KMS-11 (cell line): Measurements from ENCODE around the gene DDX28.

Source experiments
- H2AFZ ChIP-seq: fragments of 200-600 bp; sonication (generic); 2 replicates; pipeline ENCODE4 v1.6.1; 2016; ENCODE audit warnings: antibody characterized with exemption, mixed run types, low read depth
- H3K27ac ChIP-seq: fragments of 200-600 bp; sonication (generic); 2 replicates; pipeline ENCODE4 v1.6.1; 2016; ENCODE audit warnings: mild to moderate bottlenecking, mixed run types
- H3K27me3 ChIP-seq: fragments of 200-600 bp; sonication (generic); 2 replicates; pipeline ENCODE4 v1.6.1; 2017; ENCODE audit warnings: mild to moderate bottlenecking, low read depth, mixed run types, moderate library complexity; ENCODE audit not compliant: insufficient read depth
- H3K36me3 ChIP-seq: fragments of 200-600 bp; sonication (generic); 2 replicates; pipeline ENCODE4 v1.6.1; 2017; ENCODE audit warnings: mild to moderate bottlenecking, mixed run types; ENCODE audit not compliant: insufficient read depth
- H3K4me1 ChIP-seq: fragments of 200-600 bp; sonication (generic); 2 replicates; pipeline ENCODE4 v1.6.1; 2016; ENCODE audit warnings: mild to moderate bottlenecking, low read depth, mixed run types; ENCODE audit not compliant: poor library complexity, severe bottlenecking
- H3K4me2 ChIP-seq: fragments of 200-600 bp; sonication (generic); 2 replicates; pipeline ENCODE4 v1.7.0; 2016; ENCODE audit warnings: mild to moderate bottlenecking, mixed run types
- H3K4me3 ChIP-seq: fragments of 200-600 bp; sonication (generic); IDR thresholded peaks from 2 replicates; pipeline ENCODE4 v1.6.1; 2017; ENCODE audit warnings: low read depth, low read length, mixed read lengths; ENCODE audit not compliant: insufficient read depth
- H3K79me2 ChIP-seq: fragments of 200-600 bp; sonication (generic); 2 replicates; pipeline ENCODE4 v1.6.1; 2016; ENCODE audit warnings: low read depth, mixed run types; ENCODE audit not compliant: insufficient read depth
- H3K9ac ChIP-seq: fragments of 200-600 bp; sonication (generic); 2 replicates; pipeline ENCODE4 v1.6.1; 2016; ENCODE audit warnings: mild to moderate bottlenecking, mixed run types
- H4K20me1 ChIP-seq: fragments of 200-600 bp; sonication (generic); 2 replicates; pipeline ENCODE4 v1.6.1; 2016; ENCODE audit warnings: mild to moderate bottlenecking, mixed run types; ENCODE audit not compliant: insufficient read depth
- CTCF ChIP-seq: fragments of 200-600 bp; sonication (generic); conservative IDR thresholded peaks from 2 replicates; pipeline ENCODE4 v1.6.1; 2017; ENCODE audit warnings: low read depth, mild to moderate bottlenecking, antibody characterized with exemption, low read length, moderate library complexity, mixed read lengths

The DDX28 gene, protein sequence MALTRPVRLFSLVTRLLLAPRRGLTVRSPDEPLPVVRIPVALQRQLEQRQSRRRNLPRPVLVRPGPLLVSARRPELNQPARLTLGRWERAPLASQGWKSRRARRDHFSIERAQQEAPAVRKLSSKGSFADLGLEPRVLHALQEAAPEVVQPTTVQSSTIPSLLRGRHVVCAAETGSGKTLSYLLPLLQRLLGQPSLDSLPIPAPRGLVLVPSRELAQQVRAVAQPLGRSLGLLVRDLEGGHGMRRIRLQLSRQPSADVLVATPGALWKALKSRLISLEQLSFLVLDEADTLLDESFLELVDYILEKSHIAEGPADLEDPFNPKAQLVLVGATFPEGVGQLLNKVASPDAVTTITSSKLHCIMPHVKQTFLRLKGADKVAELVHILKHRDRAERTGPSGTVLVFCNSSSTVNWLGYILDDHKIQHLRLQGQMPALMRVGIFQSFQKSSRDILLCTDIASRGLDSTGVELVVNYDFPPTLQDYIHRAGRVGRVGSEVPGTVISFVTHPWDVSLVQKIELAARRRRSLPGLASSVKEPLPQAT

DNA sequence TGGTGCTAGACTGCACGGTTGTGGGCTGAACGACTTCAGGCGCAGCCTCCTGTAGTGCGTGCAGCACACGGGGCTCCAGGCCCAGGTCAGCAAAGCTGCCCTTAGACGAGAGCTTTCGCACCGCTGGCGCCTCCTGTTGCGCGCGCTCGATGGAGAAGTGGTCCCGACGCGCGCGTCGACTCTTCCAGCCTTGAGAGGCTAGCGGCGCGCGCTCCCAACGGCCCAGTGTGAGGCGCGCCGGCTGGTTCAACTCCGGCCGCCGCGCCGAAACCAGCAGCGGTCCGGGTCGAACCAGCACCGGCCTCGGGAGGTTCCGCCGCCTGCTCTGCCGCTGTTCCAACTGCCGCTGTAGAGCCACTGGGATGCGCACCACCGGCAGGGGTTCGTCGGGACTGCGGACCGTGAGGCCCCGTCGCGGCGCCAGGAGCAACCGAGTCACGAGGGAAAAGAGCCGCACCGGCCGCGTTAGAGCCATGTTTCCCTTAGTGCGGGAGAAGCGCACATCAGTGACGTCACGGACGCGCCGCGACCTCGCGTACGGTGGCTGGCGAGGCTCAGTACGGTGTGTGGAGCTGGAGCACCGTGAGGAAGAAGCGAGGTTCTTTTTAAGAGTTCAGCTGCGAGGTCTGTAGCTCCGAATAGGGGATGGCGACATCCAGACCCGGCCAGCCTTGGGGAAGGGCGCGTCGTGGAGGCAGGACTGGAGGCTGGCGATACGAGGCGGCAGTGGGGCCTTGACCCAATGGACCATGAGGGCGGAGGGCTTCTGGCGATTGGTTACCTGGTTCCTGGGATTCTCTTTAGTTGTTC lies at the start of gene DDX28, which contains the start of gene DUS2:
TSS of gene DDX28 (minus strand) at position 505 of the 810 bp plus-strand sequence. CDS start at position 475, 30 bp downstream.
TSS of gene DUS2 (plus strand) at position 557 of the 810 bp plus-strand sequence. CDS start 14,740 bp downstream, outside the sequence.
- Histone ChIP-seq H3K4me2 (peak within 1 kb of the TSS; percentile 100), H3K27me3 (no peaks in the 10 kb centered on the region), H3K9ac (peak within 1 kb of the TSS; percentile 98), H4K20me1 (no peaks in the 10 kb centered on the region), H3K4me3 (no peak within 1 kb of the TSS), H3K4me1 (peaks cover 23% of the 10 kb centered on the region), H3K79me2 (peaks cover 29% of the 10 kb centered on the region), H3K27ac (peak within 1 kb of the TSS; percentile 85), H3K36me3 (no peaks in the 10 kb centered on the region), H2AFZ (peak within 1 kb of the TSS; percentile 91)
- TF ChIP-seq CTCF, result no peak

- no peaks in the 10 kb centered on the region for H3K79me2 ChIP-seq
- H3K4me2 ChIP-seq, result no peak overlapping the region
- H4K20me1 ChIP-seq, result no peaks in the 10 kb centered on the region
- no peak overlapping the region for H2AFZ ChIP-seq
- no peak overlapping the region for H3K9ac ChIP-seq
- H3K27ac ChIP-seq, result no peak overlapping the region; the same call in 1 of the 2 replicates
- no peak overlapping the region for H3K4me3 ChIP-seq
- peaks cover 29% of the 10 kb centered on the region for H3K4me1 ChIP-seq
- H3K27me3 ChIP-seq, result no peaks in the 10 kb centered on the region
- H3K36me3 ChIP-seq, result no peaks in the 10 kb centered on the region
- TF ChIP-seq CTCF, result no peak
Measured at GRCh38 chr16:68072038-68072695, 49.1 kb upstream of the DDX28 start.

DNA sequence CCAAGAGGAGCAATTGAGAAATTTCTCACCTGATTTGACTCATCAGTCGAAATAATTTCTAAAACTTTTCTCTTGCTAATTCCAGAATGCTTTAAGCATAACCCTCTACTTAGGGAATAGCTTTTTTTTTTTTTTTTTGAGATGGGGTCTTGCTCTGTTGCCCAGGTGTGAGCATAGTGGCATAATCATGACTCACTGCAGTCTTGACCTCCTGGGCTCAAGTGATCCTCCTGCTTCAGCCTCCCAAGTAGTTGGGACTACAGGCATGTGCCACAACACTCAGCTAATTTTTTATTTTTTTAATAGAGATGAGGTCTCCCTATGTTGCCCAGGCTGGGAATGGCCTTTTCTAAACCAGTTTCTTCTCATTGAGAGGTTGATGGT lies 48.5 kb upstream of the DDX28 start:
- Histone ChIP-seq H3K4me3 (no peak overlapping the region), H3K4me1 (peaks cover 29% of the 10 kb centered on the region), H3K27me3 (no peaks in the 10 kb centered on the region), H3K4me2 (no peak overlapping the region), H3K36me3 (no peaks in the 10 kb centered on the region), H3K9ac (no peak overlapping the region), H3K27ac (no peak overlapping the region), H3K79me2 (no peaks in the 10 kb centered on the region), H2AFZ (no peak overlapping the region), H4K20me1 (no peaks in the 10 kb centered on the region)
- no peak for TF ChIP-seq CTCF

DNA sequence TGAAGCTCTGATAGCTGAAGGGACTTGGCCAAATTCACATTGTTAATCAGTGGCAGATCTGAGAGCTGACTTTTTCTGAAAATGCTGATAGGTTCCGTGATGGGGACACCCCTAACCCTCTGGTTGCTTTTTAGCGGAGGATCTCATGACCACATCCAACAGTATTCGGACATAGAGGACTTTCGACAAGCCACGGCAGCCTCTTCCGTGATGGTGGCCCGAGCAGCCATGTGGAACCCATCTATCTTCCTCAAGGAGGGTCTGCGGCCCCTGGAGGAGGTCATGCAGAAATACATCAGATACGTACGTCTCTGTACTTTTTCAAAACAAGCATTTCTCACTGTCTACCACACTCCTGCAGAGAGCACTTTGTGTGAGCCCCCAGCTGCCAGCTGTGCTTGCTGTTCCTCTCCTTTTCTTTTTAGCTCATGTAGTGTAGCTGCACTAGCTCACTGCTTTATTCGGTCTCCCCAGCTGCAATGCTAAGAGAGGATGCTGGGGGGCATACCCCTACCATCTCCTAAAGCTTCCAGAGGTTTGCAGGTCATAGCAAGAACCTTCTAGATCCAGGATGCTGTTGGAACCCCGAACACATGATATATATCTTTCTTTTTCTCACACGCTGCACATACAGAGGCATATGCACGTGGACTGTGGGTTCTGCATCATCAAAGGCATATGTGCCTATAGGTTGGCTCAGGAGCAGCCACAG lies 47.9 kb upstream of the DDX28 start:
- no peaks in the 10 kb centered on the region for H4K20me1 ChIP-seq
- H3K36me3 ChIP-seq, result no peaks in the 10 kb centered on the region
- H3K9ac ChIP-seq, result no peak overlapping the region
- H3K27ac ChIP-seq, result no peak overlapping the region
- peaks cover 29% of the 10 kb centered on the region for H3K4me1 ChIP-seq
- H2AFZ ChIP-seq, result no peak overlapping the region
- TF ChIP-seq CTCF, result no peak
- H3K4me2 ChIP-seq, result no peak overlapping the region
- H3K79me2 ChIP-seq, result no peaks in the 10 kb centered on the region
- no peak overlapping the region for H3K4me3 ChIP-seq
- H3K27me3 ChIP-seq, result no peaks in the 10 kb centered on the region
